Naive B cell (primary cell): Measurements from ENCODE around the gene TSPAN17. TPM values are rescaled to one million over a fixed set of nuclear protein-coding genes. Genes with fewer than 3 reads are reported as not detected.

Experiments
- ATAC-seq, 2 donors: fragments of 150-1000 bp; cut with Tn5 transposase; 2 replicates each; pipeline ENCODE4 v1.10.0; 2021; ENCODE audit warnings: low read depth in 2 of 2, mild to moderate bottlenecking in 2 of 2, moderate library complexity in 2 of 2
- DNase-seq: peaks from one replicate; pipeline ENCODE4 v3.0.0; 2022
- H3K27ac Mint-ChIP-seq, 6 donors: one replicate each; pipeline ENCODE4 v1.8.0; 2020 to 2022; ENCODE audit warnings: mild to moderate bottlenecking in 6 of 6, mixed read lengths in 6 of 6, moderate library complexity in 5 of 6, inconsistent platforms in 2 of 6
- H3K27me3 Mint-ChIP-seq, 3 donors: one replicate each; pipeline ENCODE4 v1.8.0; 2021 to 2022; ENCODE audit warnings: mixed read lengths in 3 of 3, mild to moderate bottlenecking in 1 of 3
- H3K36me3 Mint-ChIP-seq, 2 donors: one replicate each; pipeline ENCODE4 v1.8.0; 2020 to 2022; ENCODE audit warnings: mixed read lengths in 2 of 2, inconsistent platforms in 1 of 2, mild to moderate bottlenecking in 1 of 2
- H3K4me1 Mint-ChIP-seq, 3 donors: one replicate each; pipeline ENCODE4 v1.8.0; 2020 to 2022; ENCODE audit warnings: mixed read lengths in 3 of 3, inconsistent platforms in 1 of 3, mild to moderate bottlenecking in 1 of 3, moderate library complexity in 1 of 3
- H3K4me3 Mint-ChIP-seq, 8 donors: one replicate each; pipeline ENCODE4 v1.8.0; 2020 to 2022; ENCODE audit warnings: mild to moderate bottlenecking in 8 of 8, mixed read lengths in 8 of 8, moderate library complexity in 8 of 8, inconsistent platforms in 2 of 8
- H3K9me3 Mint-ChIP-seq, 7 donors: one replicate each; pipeline ENCODE4 v1.8.0; 2020 to 2022; ENCODE audit warnings: mixed read lengths in 7 of 7, mild to moderate bottlenecking in 5 of 7, inconsistent platforms in 2 of 7, moderate library complexity in 1 of 7
- polyA plus RNA-seq, 6 donors: library from polyadenylated mRNA; unstranded; fragments of 300-500 nt; fragmentation: Illumina TruSeq; gene quantifications; one replicate each; pipeline ENCODE4 v1.2.3, GENCODE V29; 2021; ENCODE audit warnings: low read depth in 6 of 6

Gene TSPAN17
- polyA plus RNA-seq, 6 donors from 2014 or later = 11.9 to 22.8 (median 18.5) TPM

DNA sequence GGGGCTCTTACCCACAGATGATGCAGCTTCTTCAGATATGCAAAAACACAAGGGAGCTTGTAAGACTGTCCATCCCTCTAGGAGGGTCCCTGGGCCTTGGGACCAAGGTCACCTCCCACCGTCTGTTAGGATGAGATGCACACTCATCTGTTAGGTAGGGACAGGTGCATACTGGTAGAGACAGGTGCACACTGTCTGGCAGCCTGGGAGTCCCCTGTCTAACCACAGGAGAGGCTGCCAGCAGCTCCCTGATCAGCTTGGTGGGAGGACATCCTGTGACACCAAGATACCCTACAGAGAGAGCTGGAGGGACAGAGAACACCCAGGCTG lies 13.2 kb downstream of the TSPAN17 start:
- Mint-ChIP-seq H3K27me3 (peaks cover 14 to 26% (median 20%) of the 10 kb centered on the region in 3 donors), H3K4me1 (peaks cover 28 to 38% (median 36%) of the 10 kb centered on the region in 3 donors), H3K27ac (peak overlapping the region in 1 of 6 donors; percentile 95), H3K36me3 (no peaks in the 10 kb centered on the region), H3K4me3 (peak overlapping the region in 3 of 8 donors; percentile 6 to 75 (median 54)), H3K9me3 (peaks cover 0 to 2% (median 0%) of the 10 kb centered on the region in 7 donors)
- DNase-seq = no peak
- ATAC-seq = peak; percentile 41 to 45

DNA sequence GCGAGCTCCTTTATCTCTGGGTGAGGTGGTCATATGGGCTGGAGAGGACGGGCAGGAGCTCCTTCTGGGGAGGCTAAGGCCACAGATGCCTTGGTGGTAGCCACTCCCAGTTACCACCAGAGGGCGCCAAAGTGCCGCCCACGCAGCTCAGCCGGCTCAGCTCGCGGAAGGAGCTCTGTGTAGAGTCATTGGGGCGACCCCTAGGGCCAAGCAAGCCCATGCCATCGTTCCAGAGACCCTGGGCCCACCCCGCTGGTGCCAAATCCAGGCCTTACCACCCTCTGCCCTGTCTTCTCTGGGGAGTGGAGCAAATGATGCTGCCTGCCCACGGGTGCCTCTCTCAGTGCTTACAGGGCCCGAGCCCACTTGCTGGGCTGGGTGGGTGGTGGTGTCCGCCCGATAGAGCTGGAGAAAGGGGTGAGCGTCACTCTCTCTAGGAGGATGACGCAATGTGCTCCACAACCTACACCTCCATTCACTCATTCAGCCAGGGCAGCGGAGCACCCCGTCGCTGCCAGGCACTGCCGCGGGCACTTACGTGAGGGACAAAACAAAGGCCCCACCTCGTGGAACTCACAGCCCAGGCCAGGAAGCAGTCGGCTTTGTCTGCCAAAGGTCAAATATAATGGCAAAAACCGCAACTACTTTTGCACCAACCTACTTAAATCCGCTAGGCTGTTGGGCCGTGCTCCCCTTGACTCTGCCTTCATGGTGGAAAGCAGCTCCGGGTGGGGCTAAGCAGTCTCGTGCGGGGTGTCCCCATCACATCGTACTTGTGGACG lies 13.8 kb downstream of the TSPAN17 start:
- H3K4me3 Mint-ChIP-seq = peak overlapping the region in 4 of 8 donors; percentile 29 to 68 (median 30)
- DNase-seq (peak; percentile 75), ATAC-seq (peak; percentile 80 to 82)
- peaks cover 28 to 38% (median 36%) of the 10 kb centered on the region in 3 donors for H3K4me1 Mint-ChIP-seq
- H3K9me3 Mint-ChIP-seq = peaks cover 0 to 4% (median 0%) of the 10 kb centered on the region in 7 donors
- H3K27me3 Mint-ChIP-seq = peaks cover 16 to 29% (median 24%) of the 10 kb centered on the region in 3 donors
- no peaks in the 10 kb centered on the region for H3K36me3 Mint-ChIP-seq
- peak overlapping the region in 4 of 6 donors; percentile 34 to 95 (median 74) for H3K27ac Mint-ChIP-seq

DNA sequence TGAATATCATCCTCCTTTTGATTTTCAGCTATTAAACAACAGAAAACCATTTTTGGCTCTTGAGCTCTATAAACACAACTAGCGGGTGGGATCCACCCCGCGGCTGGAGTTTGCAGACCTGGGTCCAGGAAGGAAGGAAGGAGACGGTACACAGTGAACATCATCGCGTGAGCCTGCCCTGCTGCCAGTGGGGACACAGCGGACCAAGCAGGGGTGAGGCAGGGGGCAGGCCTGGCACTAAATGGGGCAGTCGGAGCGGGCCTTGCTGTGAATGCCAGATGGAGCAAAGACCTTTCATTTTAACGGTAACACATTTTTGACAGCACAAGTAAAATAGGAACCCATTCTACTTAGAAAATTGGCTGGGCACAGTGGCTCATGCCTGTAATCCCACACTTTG lies 14.4 kb downstream of the TSPAN17 start:
- peak overlapping the region in 2 of 6 donors; percentile 74 to 92 for H3K27ac Mint-ChIP-seq
- peaks cover 0 to 4% (median 0%) of the 10 kb centered on the region in 7 donors for H3K9me3 Mint-ChIP-seq
- ATAC-seq = no peak

DNA sequence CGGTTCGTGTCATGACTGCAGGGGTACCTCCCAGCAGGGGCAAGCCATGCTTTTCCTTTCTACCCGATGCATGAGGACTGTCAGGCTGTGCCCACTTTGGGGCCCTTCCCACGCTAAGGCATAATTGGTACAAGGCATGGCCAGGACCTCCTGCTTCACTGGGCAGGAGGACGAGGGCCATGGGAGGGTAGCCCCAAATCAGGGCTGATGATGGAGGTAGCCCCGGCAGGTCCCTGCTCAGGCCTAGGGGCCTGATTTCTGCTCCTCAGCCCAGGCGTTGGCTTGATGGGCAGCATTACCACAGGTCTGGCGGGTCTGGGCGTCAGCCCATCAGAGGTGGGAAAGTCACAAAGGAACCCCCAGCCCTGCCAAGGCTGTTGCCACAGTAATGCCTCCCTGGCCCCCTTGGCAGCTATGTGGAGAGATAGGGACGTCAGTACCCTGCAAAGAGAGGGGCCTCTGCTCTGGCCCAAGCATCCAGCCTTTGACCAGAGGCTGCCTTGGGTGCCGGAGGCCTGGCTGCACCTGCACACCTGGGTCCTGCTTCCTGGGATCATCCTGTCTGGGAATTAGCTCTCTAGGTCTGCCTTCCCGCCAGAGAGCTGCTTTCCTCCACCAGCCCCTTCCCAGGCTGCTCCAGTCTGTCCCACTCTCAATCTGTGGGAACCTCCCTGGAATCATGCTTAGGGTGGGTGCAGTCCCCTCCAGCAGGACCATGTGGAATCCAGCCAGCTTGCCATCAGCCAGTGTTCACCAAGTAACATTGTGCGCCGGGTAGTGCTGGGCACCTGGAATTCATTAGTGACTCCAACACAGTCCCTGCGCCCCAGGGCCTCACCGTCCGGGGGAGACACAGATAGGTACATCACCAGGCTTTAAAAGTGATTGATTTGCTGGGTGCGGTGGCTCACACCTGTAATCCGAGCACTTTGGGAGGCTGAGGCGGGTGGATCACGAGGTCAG lies 15.4 kb downstream of the TSPAN17 start:
- H3K27me3 Mint-ChIP-seq = peaks cover 21 to 40% (median 30%) of the 10 kb centered on the region in 3 donors
- no peak overlapping the region for H3K4me3 Mint-ChIP-seq
- peaks cover 28 to 35% (median 35%) of the 10 kb centered on the region in 3 donors for H3K4me1 Mint-ChIP-seq
- H3K9me3 Mint-ChIP-seq = peaks cover 0 to 4% (median 0%) of the 10 kb centered on the region in 7 donors
- H3K27ac Mint-ChIP-seq = no peak overlapping the region
- no peaks in the 10 kb centered on the region for H3K36me3 Mint-ChIP-seq
- DNase-seq (no peak), ATAC-seq (no peak)

More for the DNA sequence above, 14.4 kb downstream of the TSPAN17 start:
- no peak overlapping the region for H3K4me3 Mint-ChIP-seq
- no peak for DNase-seq
- H3K27me3 Mint-ChIP-seq = peaks cover 20 to 33% (median 24%) of the 10 kb centered on the region in 3 donors
- H3K36me3 Mint-ChIP-seq = no peaks in the 10 kb centered on the region
- peaks cover 28 to 38% (median 36%) of the 10 kb centered on the region in 3 donors for H3K4me1 Mint-ChIP-seq

DNA sequence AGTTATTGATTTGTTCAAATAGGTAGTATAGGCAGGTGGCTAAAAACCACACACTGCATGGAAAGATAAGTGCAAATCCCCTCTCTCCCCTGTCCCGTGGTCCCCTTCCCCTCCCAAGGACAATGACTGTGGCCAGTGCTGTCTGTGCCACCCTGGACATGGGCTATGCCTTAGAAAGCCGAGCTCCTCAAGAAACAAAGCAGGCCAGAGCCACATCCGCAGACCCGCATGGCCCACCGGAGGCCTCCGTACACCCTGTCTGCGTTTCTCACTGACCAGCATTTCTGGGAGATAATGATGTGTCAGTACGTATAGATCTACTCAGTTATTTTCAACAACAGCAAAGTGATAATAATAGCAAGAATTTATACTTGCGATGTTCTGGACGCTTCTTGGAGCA lies 16.3 kb downstream of the TSPAN17 start:
- Mint-ChIP-seq H3K4me1 (peaks cover 22 to 26% (median 26%) of the 10 kb centered on the region in 3 donors), H3K27me3 (peaks cover 25 to 49% (median 36%) of the 10 kb centered on the region in 3 donors), H3K9me3 (peaks cover 0 to 4% (median 0%) of the 10 kb centered on the region in 7 donors), H3K36me3 (no peaks in the 10 kb centered on the region), H3K27ac (no peak overlapping the region), H3K4me3 (no peak overlapping the region)
- DNase-seq (no peak), ATAC-seq (no peak)

DNA sequence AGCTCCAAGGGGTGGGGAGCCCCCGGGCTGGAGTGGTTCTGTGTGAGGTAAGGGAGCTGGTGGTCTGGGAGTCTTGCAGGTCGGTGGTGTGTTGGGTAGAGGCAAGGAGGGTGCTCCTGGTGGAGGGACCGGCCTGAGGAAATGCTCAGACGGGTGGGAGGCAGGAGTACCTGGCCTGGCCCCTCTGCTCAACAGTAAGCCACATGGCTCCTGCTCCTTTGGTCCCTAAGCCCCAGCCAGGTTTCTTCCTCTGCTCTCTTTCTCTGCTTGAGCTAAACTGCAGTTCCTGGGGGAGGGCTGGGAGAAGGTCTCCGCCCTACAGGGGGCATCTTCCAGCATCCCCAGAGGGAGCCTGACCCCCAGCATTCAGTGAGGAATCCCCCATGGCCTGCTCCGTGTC lies 17.2 kb downstream of the TSPAN17 start:
- H3K27me3 Mint-ChIP-seq = peaks cover 33 to 56% (median 44%) of the 10 kb centered on the region in 3 donors
- H3K9me3 Mint-ChIP-seq = peaks cover 0 to 4% (median 0%) of the 10 kb centered on the region in 7 donors
- H3K27ac Mint-ChIP-seq = no peak overlapping the region
- H3K4me1 Mint-ChIP-seq = peaks cover 14 to 17% (median 17%) of the 10 kb centered on the region in 3 donors
- no peak overlapping the region for H3K4me3 Mint-ChIP-seq
- ATAC-seq (no peak), DNase-seq (no peak)
- no peaks in the 10 kb centered on the region for H3K36me3 Mint-ChIP-seq

DNA sequence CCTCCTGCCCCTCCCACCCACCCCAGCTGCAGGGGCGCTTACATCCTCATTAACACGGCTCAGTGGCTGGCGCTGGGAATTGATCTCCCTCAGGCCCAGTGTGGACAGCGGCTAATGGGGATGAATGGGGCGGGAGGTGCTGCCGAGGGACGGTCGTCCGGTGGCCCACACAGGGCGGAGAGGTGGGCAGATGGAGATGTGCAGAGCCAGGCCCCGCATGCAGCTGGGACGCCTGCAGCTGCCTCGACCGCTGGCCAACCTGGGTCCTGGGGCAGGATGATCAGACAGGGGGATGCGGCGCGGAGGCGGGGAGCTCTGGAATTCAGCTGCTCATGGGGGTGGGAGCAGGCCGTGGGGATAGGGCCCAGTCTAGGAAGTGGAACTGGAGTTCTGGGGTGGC lies 17.6 kb downstream of the TSPAN17 start:
- ATAC-seq (no peak), DNase-seq (no peak)
- Mint-ChIP-seq H3K27me3 (peaks cover 36 to 56% (median 46%) of the 10 kb centered on the region in 3 donors), H3K4me1 (peaks cover 10 to 14% (median 13%) of the 10 kb centered on the region in 3 donors), H3K36me3 (no peaks in the 10 kb centered on the region), H3K4me3 (no peak overlapping the region), H3K9me3 (peaks cover 0 to 4% (median 0%) of the 10 kb centered on the region in 7 donors), H3K27ac (no peak overlapping the region)

DNA sequence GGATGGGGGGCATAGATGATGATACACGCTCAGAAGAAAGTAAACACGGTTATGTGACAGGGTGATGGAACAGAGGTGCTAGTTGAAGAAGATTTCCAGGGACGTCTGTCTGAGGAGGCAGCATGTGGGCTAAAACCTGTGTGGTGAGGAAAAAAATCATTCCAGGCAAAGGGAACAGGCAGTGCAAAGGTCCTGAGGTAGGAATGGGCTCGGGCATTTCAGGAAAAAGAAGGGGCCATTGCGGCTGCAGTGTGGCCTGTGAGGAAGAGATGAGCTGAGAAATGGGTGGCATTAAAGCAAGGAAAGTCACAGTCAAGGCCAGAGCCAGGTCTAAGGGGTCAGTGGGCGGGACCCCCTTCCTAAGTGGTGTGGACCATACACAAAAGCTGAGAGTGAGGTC lies 18.2 kb downstream of the TSPAN17 start:
- no peak for ATAC-seq
- H3K4me1 Mint-ChIP-seq = peaks cover 4 to 8% (median 7%) of the 10 kb centered on the region in 3 donors
- no peak for DNase-seq
- no peak overlapping the region for H3K4me3 Mint-ChIP-seq
- no peaks in the 10 kb centered on the region for H3K36me3 Mint-ChIP-seq
- peaks cover 36 to 59% (median 46%) of the 10 kb centered on the region in 3 donors for H3K27me3 Mint-ChIP-seq
- peaks cover 0 to 4% (median 0%) of the 10 kb centered on the region in 7 donors for H3K9me3 Mint-ChIP-seq
- peak overlapping the region in 2 of 6 donors; percentile 41 to 86 for H3K27ac Mint-ChIP-seq

DNA sequence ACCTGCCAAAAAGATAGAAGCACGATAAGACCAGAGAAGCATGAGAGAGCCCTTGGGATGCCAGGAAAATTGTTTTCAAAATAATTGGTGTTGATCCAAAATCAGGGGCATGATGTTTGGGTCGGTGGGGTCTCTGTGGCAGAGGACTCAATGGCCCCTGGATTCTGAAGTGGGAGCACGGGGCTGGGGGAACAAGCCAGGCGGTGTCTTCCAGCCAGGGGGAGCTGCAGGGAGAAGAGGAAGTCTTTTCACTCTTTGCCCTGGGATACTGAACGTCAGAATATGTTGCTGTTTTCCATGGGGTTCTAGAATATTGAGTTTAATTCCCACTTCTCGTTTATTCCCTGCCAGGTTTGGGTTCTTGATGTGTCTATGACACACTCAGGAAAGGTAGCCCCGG lies 20.4 kb downstream of the TSPAN17 start:
- H3K36me3 Mint-ChIP-seq = no peaks in the 10 kb centered on the region
- peaks cover 40 to 79% (median 64%) of the 10 kb centered on the region in 3 donors for H3K27me3 Mint-ChIP-seq
- peaks cover 0 to 4% (median 0%) of the 10 kb centered on the region in 3 donors for H3K4me1 Mint-ChIP-seq
- ATAC-seq (no peak), DNase-seq (no peak)
- no peak overlapping the region for H3K4me3 Mint-ChIP-seq
- H3K9me3 Mint-ChIP-seq = peaks cover 0 to 4% (median 0%) of the 10 kb centered on the region in 7 donors
- H3K27ac Mint-ChIP-seq = peak overlapping the region in 1 of 6 donors; percentile 33

DNA sequence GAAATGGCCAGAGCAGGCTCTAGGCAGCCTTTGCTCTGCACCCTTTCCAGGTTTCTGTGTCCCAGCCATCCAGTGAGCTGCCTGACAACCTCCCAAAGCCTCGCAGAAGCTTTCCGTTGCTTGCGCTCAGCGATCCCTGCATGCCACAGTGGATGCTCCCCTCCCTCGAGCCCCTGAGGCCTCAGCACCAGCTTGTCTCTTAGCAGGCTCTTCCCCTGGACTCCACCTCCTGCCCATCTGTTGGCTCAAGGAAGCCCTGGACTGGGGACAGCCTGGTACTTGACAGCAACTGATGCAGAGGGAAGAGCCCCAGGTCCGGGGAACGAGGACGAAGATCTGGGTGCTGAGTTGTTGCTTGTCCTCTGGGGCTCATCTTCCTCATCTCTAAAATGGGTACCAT lies 23.2 kb downstream of the TSPAN17 start:
- peaks cover 33 to 73% (median 63%) of the 10 kb centered on the region in 3 donors for H3K27me3 Mint-ChIP-seq
- H3K9me3 Mint-ChIP-seq = peaks cover 0 to 3% (median 0%) of the 10 kb centered on the region in 7 donors
- H3K27ac Mint-ChIP-seq = peak overlapping the region in 1 of 6 donors; percentile 72
- H3K36me3 Mint-ChIP-seq = no peaks in the 10 kb centered on the region
- DNase-seq = no peak
- no peak for ATAC-seq
- peaks cover 0 to 4% (median 0%) of the 10 kb centered on the region in 3 donors for H3K4me1 Mint-ChIP-seq
- H3K4me3 Mint-ChIP-seq = no peak overlapping the region

DNA sequence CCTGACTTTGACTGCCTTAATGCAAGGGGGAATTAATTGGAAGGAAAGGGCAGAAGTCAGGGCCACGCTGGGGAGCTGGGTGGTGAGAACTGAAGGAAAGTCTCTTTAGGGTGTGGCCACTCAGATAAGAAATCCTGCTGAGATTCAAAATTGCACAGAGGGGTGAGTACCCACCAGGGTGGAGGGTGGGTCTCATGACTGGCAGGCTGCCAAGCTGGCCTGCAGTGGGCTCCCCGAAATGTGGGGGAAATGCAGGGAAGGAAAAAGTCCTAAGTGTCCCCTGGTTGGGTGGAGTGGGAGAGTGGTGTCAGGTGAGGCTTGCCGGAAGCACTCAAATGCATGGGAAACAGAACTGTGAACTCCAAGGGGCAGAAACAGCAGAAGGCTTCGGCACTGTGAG lies 24.1 kb downstream of the TSPAN17 start:
- DNase-seq = no peak
- no peak for ATAC-seq
- Mint-ChIP-seq H3K9me3 (no peaks in the 10 kb centered on the region), H3K27ac (peak overlapping the region in 1 of 6 donors; percentile 64), H3K36me3 (no peaks in the 10 kb centered on the region), H3K4me1 (peaks cover 0 to 4% (median 0%) of the 10 kb centered on the region in 3 donors), H3K4me3 (peak overlapping the region in 1 of 8 donors; percentile 42), H3K27me3 (peaks cover 29 to 70% (median 59%) of the 10 kb centered on the region in 3 donors)

DNA sequence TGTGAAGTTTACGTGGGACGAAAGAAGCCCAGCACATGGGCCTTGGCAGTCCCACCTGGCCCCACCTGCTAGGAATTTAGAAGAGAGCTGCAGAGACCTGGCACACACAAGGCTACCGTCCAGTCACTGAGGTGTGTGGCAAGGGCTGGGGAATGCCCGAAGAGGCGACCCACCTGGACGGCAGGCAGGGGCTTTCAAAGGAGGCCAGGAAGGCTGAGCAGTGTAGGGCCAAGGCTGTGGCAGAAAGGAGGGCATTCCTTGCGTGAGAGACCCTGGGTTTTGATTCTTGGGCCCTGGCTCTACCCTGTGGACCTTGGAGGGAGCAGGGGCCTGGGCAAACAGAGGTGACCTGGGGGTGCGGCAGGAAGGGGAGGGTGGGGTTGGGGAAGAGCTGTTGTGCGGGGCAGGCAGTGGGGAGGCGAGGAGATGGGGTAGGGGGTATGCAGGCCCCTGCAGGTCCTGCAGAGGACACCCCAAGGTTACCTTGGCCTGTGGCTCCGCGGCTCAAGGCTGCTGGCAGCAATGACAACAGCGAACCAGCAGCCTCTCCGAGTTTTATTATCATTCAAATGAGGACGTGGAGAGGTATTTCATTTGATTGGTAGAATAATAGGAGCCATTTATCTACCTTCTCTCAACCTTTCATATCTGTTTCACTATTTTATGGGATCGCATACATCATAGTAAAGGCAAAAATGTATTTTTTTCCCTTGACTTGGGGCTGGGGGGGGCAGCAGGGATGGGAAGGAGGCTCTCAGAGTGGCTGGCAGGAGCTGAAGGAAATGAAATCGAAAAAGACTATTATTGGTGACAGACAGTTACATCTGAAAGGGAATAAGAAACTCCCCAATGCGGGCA lies 24.8 kb downstream of the TSPAN17 start:
- DNase-seq = no peak
- Mint-ChIP-seq H3K36me3 (no peaks in the 10 kb centered on the region), H3K27ac (no peak overlapping the region), H3K4me3 (peak overlapping the region in 1 of 8 donors; percentile 42), H3K4me1 (peaks cover 0 to 4% (median 1%) of the 10 kb centered on the region in 3 donors), H3K27me3 (peaks cover 27 to 73% (median 66%) of the 10 kb centered on the region in 3 donors), H3K9me3 (no peaks in the 10 kb centered on the region)
- ATAC-seq = no peak
